Memory B cell (primary cell): ENCODE measurements around the gene HTR1D.
"Not testable (repeated sequence)": the region's sequence is repeated elsewhere in the genome, so short reads cannot be mapped to it uniquely, and the experiment has no call there.

Source experiments
- ATAC-seq: fragments of 150-1000 bp; cut with Tn5 transposase; 2 replicates; pipeline ENCODE4 v1.10.0; 2021; ENCODE audit warnings: low read depth, mild to moderate bottlenecking, moderate library complexity
- DNase-seq, 2 donors: peaks; one replicate each; pipeline ENCODE4 v3.0.0; 2022; ENCODE audit warnings: low spot score in 2 of 2
- H3K27ac Mint-ChIP-seq: one replicate; pipeline ENCODE4 v1.8.0; 2022; ENCODE audit warnings: mild to moderate bottlenecking, moderate library complexity, mixed read lengths
- H3K27me3 Mint-ChIP-seq: one replicate; pipeline ENCODE4 v1.8.0; 2022; ENCODE audit warnings: mixed read lengths
- H3K36me3 Mint-ChIP-seq: one replicate; pipeline ENCODE4 v1.8.0; 2022; ENCODE audit warnings: mild to moderate bottlenecking, mixed read lengths
- H3K4me1 Mint-ChIP-seq: one replicate; pipeline ENCODE4 v1.8.0; 2022; ENCODE audit warnings: mixed read lengths
- H3K4me3 Mint-ChIP-seq: one replicate; pipeline ENCODE4 v1.8.0; 2022; ENCODE audit warnings: mild to moderate bottlenecking, moderate library complexity, mixed read lengths
- H3K9me3 Mint-ChIP-seq: one replicate; pipeline ENCODE4 v1.8.0; 2022; ENCODE audit warnings: mixed read lengths

Gene HTR1D

GRCh38 chr1:23217421-23218115 lies at the start of gene HTR1D:
Gene HTR1D, minus strand, starts transcription at chr1:23217502. Its CDS starts 23,283 bp downstream, at chr1:23194219.
- Mint-ChIP-seq H3K9me3 (no peaks in the 10 kb centered on the region), H3K36me3 (peaks cover 4% of the 10 kb centered on the region), H3K4me1 (peaks cover 4% of the 10 kb centered on the region), H3K27ac (no peak within 1 kb of the TSS), H3K27me3 (peaks cover 30% of the 10 kb centered on the region), H3K4me3 (peak within 1 kb of the TSS; percentile 27)
- DNase-seq (peak in 1 of 2 donors; percentile 31), ATAC-seq (no peak)

- DNase-seq (no peak), ATAC-seq (no peak)
- H3K4me3 Mint-ChIP-seq, result no peak overlapping the region
- H3K4me1 Mint-ChIP-seq, result no peaks in the 10 kb centered on the region
- no peak overlapping the region for H3K27ac Mint-ChIP-seq
- peaks cover 2% of the 10 kb centered on the region for H3K27me3 Mint-ChIP-seq
- H3K36me3 Mint-ChIP-seq, result no peaks in the 10 kb centered on the region
- no peaks in the 10 kb centered on the region for H3K9me3 Mint-ChIP-seq
Observed at GRCh38 chr1:23263380-23263887, 46.1 kb upstream of the HTR1D start.

DNA sequence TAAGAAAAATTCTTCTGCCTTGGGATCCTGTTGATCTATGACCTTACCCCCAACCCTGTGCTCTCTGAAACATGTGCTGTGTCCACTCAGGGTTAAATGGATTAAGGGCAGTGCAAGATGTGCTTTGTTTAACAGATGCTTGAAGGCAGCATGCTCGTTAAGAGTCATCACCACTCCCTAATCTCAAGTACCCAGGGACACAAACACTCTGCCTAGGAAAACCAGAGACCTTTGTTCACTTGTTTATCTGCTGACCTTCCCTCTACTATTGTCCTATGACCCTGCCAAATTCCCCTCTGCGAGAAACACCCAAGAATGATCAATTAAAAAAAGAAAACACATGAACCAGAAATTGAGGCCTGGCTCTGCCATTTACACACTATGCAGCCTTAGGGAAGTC lies 40.8 kb upstream of the HTR1D start:
- not testable (repeated sequence) for DNase-seq, H3K4me3 Mint-ChIP-seq, H3K9me3 Mint-ChIP-seq, H3K27me3 Mint-ChIP-seq, H3K4me1 Mint-ChIP-seq, H3K36me3 Mint-ChIP-seq, H3K27ac Mint-ChIP-seq, ATAC-seq

GRCh38 chr1:23257371-23257770 lies 40.1 kb upstream of the HTR1D start:
- H3K4me3 Mint-ChIP-seq, H3K27ac Mint-ChIP-seq, H3K9me3 Mint-ChIP-seq, H3K36me3 Mint-ChIP-seq, DNase-seq, H3K27me3 Mint-ChIP-seq, H3K4me1 Mint-ChIP-seq, ATAC-seq: not testable (repeated sequence)

GRCh38 chr1:23254584-23254983 lies 37.3 kb upstream of the HTR1D start:
- Mint-ChIP-seq H3K9me3 (no peaks in the 10 kb centered on the region), H3K27me3 (peaks cover 6% of the 10 kb centered on the region), H3K27ac (no peak overlapping the region), H3K4me3 (no peak overlapping the region), H3K36me3 (no peaks in the 10 kb centered on the region), H3K4me1 (peaks cover 2% of the 10 kb centered on the region)
- DNase-seq, result no peak
- ATAC-seq, result no peak

- H3K36me3 Mint-ChIP-seq, result no peaks in the 10 kb centered on the region
- no peak for DNase-seq
- ATAC-seq, result no peak
- no peak overlapping the region for H3K27ac Mint-ChIP-seq
- H3K27me3 Mint-ChIP-seq, result peaks cover 6% of the 10 kb centered on the region
- no peaks in the 10 kb centered on the region for H3K9me3 Mint-ChIP-seq
- peaks cover 2% of the 10 kb centered on the region for H3K4me1 Mint-ChIP-seq
- no peak overlapping the region for H3K4me3 Mint-ChIP-seq
Observed at GRCh38 chr1:23251812-23252211, 34.5 kb upstream of the HTR1D start.

- H3K27ac Mint-ChIP-seq, result no peak overlapping the region
- no peaks in the 10 kb centered on the region for H3K36me3 Mint-ChIP-seq
- peaks cover 2% of the 10 kb centered on the region for H3K4me1 Mint-ChIP-seq
- DNase-seq (no peak), ATAC-seq (no peak)
- no peak overlapping the region for H3K4me3 Mint-ChIP-seq
- peaks cover 2% of the 10 kb centered on the region for H3K27me3 Mint-ChIP-seq
- H3K9me3 Mint-ChIP-seq, result no peaks in the 10 kb centered on the region
Observed at GRCh38 chr1:23249787-23250454, 32.6 kb upstream of the HTR1D start.

GRCh38 chr1:23247276-23247675 lies 30.0 kb upstream of the HTR1D start:
- Mint-ChIP-seq H3K27ac (no peak overlapping the region), H3K9me3 (no peaks in the 10 kb centered on the region), H3K36me3 (no peaks in the 10 kb centered on the region), H3K4me3 (no peak overlapping the region), H3K4me1 (no peaks in the 10 kb centered on the region), H3K27me3 (peaks cover 2% of the 10 kb centered on the region)
- DNase-seq (no peak), ATAC-seq (no peak)

DNA sequence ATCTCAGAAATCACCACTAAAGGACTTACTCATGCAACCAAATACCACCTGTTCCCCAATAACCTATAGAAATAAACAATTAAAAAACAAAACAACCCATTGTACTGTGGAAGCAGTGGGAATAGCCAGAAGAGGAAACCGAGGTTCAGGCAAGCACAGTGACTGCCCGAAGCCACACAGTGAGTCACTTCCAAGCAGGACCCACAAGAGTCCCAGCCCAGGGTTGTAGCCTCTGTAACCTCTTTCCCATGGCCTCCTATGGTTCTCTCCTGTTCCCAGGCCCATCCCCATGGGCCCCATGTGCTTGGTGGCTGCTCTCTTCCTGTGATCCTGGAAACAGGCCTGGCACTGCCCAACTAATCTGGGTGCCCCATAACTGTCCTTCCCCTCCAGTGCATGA lies 29.0 kb upstream of the HTR1D start:
- H3K9me3 Mint-ChIP-seq, result no peaks in the 10 kb centered on the region
- no peak overlapping the region for H3K27ac Mint-ChIP-seq
- DNase-seq (no peak), ATAC-seq (no peak)
- H3K4me3 Mint-ChIP-seq, result no peak overlapping the region
- no peaks in the 10 kb centered on the region for H3K4me1 Mint-ChIP-seq
- H3K36me3 Mint-ChIP-seq, result no peaks in the 10 kb centered on the region
- peaks cover 2% of the 10 kb centered on the region for H3K27me3 Mint-ChIP-seq

- H3K4me3 Mint-ChIP-seq, result no peak overlapping the region
- no peaks in the 10 kb centered on the region for H3K4me1 Mint-ChIP-seq
- H3K9me3 Mint-ChIP-seq, result no peaks in the 10 kb centered on the region
- peaks cover 2% of the 10 kb centered on the region for H3K27me3 Mint-ChIP-seq
- no peaks in the 10 kb centered on the region for H3K36me3 Mint-ChIP-seq
- H3K27ac Mint-ChIP-seq, result no peak overlapping the region
- DNase-seq, result no peak
- no peak for ATAC-seq
Observed at GRCh38 chr1:23244256-23244761, 27.0 kb upstream of the HTR1D start.

DNA sequence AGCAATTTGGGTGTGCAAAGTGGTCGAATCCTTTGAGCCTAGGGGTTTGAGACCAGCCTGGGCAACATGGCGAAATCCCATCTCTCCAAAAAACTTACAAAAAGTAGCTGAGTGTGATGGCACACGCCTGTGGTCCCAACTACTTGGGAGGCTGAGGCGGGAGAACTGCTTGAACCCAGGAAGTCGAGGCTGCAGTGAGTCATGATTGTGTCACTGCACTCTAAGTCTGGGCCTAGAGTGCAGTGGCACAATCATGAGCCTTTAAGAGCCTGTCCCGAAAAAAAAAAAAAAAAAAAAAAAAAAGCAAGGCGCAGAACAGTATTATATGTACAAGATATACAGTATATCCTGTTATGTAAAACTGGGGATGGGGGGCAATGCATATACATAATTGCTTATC lies 25.1 kb upstream of the HTR1D start:
- DNase-seq (no peak), ATAC-seq (no peak)
- no peak overlapping the region for H3K4me3 Mint-ChIP-seq
- no peak overlapping the region for H3K27ac Mint-ChIP-seq
- no peaks in the 10 kb centered on the region for H3K36me3 Mint-ChIP-seq
- no peaks in the 10 kb centered on the region for H3K4me1 Mint-ChIP-seq
- H3K9me3 Mint-ChIP-seq, result no peaks in the 10 kb centered on the region
- peaks cover 8% of the 10 kb centered on the region for H3K27me3 Mint-ChIP-seq

DNA sequence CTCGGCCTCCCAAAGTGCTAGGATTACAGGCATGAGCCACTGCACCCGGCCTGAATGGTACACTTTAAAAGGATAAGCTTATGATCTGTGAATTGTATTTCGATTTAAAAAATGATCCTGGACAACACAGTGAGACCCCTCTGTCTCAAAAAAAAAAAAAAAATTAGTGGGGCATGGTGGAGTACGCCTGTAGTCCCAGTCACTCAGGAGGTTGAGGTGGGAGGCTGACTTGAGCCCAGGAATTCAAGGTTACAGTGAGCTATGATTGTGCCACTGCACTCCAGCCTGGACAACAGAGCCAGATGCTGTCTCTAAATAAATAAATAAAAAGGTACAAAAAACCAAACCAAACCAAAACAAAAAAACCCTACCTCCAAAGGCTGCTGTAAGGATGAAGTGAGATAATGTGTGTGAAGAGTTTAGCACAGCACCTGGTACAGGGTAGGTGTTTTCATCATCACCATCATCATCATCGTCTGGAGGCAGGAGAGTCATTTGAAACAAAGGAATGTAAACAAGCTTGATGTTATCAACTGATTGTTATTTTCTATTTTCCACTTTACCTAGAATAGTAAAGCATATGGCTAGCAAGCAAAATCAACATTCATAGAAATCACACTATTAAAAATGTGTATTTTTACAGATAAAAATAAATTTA lies 22.5 kb upstream of the HTR1D start:
- no peak overlapping the region for H3K4me3 Mint-ChIP-seq
- no peak for DNase-seq
- no peaks in the 10 kb centered on the region for H3K4me1 Mint-ChIP-seq
- no peaks in the 10 kb centered on the region for H3K9me3 Mint-ChIP-seq
- H3K27me3 Mint-ChIP-seq, result peaks cover 8% of the 10 kb centered on the region
- H3K27ac Mint-ChIP-seq, result no peak overlapping the region
- no peaks in the 10 kb centered on the region for H3K36me3 Mint-ChIP-seq
- ATAC-seq, result no peak

DNA sequence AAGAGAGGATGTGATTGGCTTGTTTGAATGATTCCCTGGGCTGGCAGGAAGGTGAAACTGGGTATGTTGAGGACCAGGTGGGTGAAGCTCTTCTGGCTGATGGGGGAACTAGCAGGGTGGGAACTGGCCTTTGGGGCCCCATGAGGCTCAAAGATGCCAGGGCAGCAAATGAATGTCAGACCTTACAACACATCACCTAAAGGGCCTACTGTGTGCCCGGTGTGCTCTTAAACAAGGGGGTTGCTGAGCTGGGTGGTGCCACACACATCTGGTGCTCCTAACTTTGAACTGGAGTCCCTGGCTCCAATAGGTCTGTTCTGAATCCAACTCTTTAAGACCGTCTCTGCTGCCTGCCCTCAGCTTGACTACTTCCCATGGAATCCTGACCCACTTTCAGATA lies 21.3 kb upstream of the HTR1D start:
- ATAC-seq (no peak), DNase-seq (no peak)
- Mint-ChIP-seq H3K4me1 (no peaks in the 10 kb centered on the region), H3K27me3 (peaks cover 10% of the 10 kb centered on the region), H3K4me3 (no peak overlapping the region), H3K27ac (no peak overlapping the region), H3K36me3 (no peaks in the 10 kb centered on the region), H3K9me3 (no peaks in the 10 kb centered on the region)

DNA sequence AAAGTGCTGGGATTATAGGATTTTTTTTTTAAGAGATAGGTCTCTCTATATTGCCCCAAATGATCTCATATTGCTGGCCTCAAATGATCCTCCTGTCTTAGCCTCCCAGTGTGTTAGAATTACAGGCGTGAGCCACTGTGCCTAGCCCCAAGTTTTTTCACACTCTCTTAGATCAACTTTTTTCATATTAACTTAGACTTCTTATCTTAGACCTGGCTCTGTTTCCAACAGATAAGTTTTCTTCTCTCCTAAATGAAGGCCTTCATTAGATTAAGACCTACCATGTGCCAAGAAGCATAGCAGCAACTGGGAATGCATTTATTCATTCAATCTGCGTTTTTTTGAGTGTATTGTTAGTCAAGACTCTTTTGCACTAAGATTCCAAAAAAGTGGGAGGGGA lies 20.2 kb upstream of the HTR1D start:
- Mint-ChIP-seq H3K36me3 (no peaks in the 10 kb centered on the region), H3K4me3 (no peak overlapping the region), H3K27ac (no peak overlapping the region), H3K4me1 (no peaks in the 10 kb centered on the region), H3K9me3 (no peaks in the 10 kb centered on the region), H3K27me3 (peaks cover 10% of the 10 kb centered on the region)
- DNase-seq (no peak), ATAC-seq (no peak)
